HepG2 (cell line): ENCODE measurements around the gene SGCD.

Experiments
- EHMT2 ChIP-seq: fragments of 200-600 bp; sonication (generic); IDR thresholded peaks from 2 replicates; pipeline ENCODE4 v1.7.0; 2017; ENCODE audit warnings: antibody characterized with exemption, low read depth, low read length, borderline replicate concordance
- FOSL1 ChIP-seq: sonication (generic); formaldehyde crosslinking; IDR thresholded peaks from 2 replicates; pipeline ENCODE4 v1.9.0; 2021; ENCODE audit warnings: missing genetic modification reagents, borderline replicate concordance
- FOXA1 ChIP-seq, 2 experiments: fragments of 450-650 bp in 1 of 2; sonication (generic) in 1 of 2; formaldehyde crosslinking in 1 of 2; IDR thresholded peaks; 2 replicates each; pipeline versions ENCODE4 v1.4.0 to v1.6.1; 2016 to 2020; ENCODE audit warnings: missing genetic modification reagents in 1 of 2
- KAT2B ChIP-seq: fragments of 150-350 bp; IDR thresholded peaks from 2 replicates; pipeline ENCODE4 v1.6.1; 2014; ENCODE audit warnings: low read depth, low read length, borderline replicate concordance
- KLF9 ChIP-seq: IDR thresholded peaks from 2 replicates; pipeline ENCODE4 v1.6.1; 2016; ENCODE audit warnings: low read depth
- NFIC ChIP-seq: IDR thresholded peaks from 2 replicates; pipeline ENCODE4 v1.6.1; 2012; ENCODE audit warnings: mild to moderate bottlenecking, low read length, inconsistent platforms
- SP1 ChIP-seq, 2 experiments: fragments of 450-650 bp in 1 of 2; sonication (generic) in 1 of 2; formaldehyde crosslinking in 1 of 2; IDR thresholded peaks; 2 replicates each; pipeline versions ENCODE4 v1.4.0 to v1.6.1; 2016 to 2020; ENCODE audit warnings: missing genetic modification reagents in 1 of 2
- ZNF841 ChIP-seq: sonication (generic); formaldehyde crosslinking; IDR thresholded peaks from 2 replicates; pipeline ENCODE4 v1.8.1; 2023; ENCODE audit warnings: missing genetic modification reagents, borderline replicate concordance
- TF ChIP-seq, protein P1 (sequence below): conservative IDR thresholded peaks from 2 replicates; pipeline ENCODE4 v1.6.1; 2018; ENCODE audit warnings: missing genetic modification reagents
- TF ChIP-seq, protein P2 (sequence below): sonication (generic); formaldehyde crosslinking; IDR thresholded peaks from 2 replicates; pipeline ENCODE4 v1.5.1; 2020; ENCODE audit warnings: mild to moderate bottlenecking, missing genetic modification reagents, moderate library complexity

DNA sequence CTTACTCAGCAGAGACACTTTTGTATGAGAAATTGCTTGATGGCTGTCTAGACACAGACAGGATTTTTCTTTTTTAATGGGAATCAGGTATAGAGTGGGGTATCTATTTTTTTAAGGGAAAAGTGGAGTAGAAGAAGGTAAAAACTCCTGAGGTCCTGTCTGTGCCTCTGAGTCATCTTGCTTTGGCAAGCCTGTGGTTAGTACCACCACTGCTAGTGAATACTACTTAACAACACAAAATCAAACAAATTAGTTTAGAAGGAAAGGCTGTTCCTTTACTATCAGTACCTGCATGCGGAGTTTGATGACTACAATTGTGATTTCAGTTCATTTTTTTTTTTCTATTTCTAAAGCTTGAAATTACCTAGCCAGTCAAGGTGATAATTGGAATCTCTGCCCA, 372.2 kb downstream of the SGCD start:
- TF ChIP-seq KLF9 (CRISPR knock-in tag), result no peak
- no peak for TF ChIP-seq FOSL1 (CRISPR knock-in tag)
- no peak for TF ChIP-seq NFIC
- no peak for TF ChIP-seq ZNF841 (CRISPR knock-in tag)
- no peak for TF ChIP-seq FOXA1 (IDR thresholded peaks at IDR 0.05)
- no peak for TF ChIP-seq FOXA1 (CRISPR knock-in tag; IDR thresholded peaks at IDR 0.05)
- TF ChIP-seq, protein P1, sequence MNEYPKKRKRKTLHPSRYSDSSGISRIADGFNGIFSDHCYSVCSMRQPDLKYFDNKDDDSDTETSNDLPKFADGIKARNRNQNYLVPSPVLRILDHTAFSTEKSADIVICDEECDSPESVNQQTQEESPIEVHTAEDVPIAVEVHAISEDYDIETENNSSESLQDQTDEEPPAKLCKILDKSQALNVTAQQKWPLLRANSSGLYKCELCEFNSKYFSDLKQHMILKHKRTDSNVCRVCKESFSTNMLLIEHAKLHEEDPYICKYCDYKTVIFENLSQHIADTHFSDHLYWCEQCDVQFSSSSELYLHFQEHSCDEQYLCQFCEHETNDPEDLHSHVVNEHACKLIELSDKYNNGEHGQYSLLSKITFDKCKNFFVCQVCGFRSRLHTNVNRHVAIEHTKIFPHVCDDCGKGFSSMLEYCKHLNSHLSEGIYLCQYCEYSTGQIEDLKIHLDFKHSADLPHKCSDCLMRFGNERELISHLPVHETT, result no peak
- TF ChIP-seq, protein P2, sequence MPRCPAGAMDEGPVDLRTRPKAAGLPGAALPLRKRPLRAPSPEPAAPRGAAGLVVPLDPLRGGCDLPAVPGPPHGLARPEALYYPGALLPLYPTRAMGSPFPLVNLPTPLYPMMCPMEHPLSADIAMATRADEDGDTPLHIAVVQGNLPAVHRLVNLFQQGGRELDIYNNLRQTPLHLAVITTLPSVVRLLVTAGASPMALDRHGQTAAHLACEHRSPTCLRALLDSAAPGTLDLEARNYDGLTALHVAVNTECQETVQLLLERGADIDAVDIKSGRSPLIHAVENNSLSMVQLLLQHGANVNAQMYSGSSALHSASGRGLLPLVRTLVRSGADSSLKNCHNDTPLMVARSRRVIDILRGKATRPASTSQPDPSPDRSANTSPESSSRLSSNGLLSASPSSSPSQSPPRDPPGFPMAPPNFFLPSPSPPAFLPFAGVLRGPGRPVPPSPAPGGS (CRISPR knock-in tag), result no peak
- no peak for TF ChIP-seq KAT2B
- TF ChIP-seq SP1 (IDR thresholded peaks at IDR 0.05), result no peak
- no peak for TF ChIP-seq SP1 (CRISPR knock-in tag; IDR thresholded peaks at IDR 0.05)
- TF ChIP-seq EHMT2, result no peak
